Measurements from ENCODE around the gene GDPGP1. TPM values are rescaled to one million over a fixed set of nuclear protein-coding genes. Genes with fewer than 3 reads are reported as not detected.

GDPGP1 gene
- total and polyA plus RNA-seq, 11 donors: 4.8 to 18.9 (median 12.3) TPM

DNA sequence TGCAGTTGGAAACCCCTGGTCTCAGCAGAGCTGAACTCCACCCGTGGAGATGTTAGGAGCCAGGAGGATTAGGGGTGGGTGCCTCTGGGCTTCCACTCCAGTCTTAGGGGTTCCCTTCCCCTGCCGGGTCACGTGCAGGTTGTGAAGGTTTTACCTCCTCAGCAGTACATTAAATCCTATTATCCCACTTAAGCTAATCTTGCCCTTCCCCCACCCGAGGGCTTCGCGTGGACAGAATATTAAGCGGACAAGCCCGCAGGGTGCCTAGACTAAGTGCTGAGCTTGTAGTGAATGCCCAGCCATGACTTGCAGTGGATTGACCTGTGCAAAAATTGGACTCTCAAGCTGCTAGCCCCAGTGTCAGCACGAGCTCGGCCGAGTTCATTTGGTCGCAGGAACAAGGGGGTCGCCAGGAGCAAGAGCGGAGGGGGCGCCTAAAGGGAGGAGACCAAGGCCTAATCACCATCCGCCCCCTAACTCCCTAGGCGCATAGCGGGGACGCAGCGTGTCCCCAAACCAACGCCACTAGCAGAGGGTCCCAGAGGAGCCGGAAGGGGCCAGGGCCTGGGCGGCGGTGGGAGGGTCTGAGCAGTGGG lies 33.4 kb upstream of the GDPGP1 start:
- intact Hi-C loops (cut with DNase I): no loop called here

DNA sequence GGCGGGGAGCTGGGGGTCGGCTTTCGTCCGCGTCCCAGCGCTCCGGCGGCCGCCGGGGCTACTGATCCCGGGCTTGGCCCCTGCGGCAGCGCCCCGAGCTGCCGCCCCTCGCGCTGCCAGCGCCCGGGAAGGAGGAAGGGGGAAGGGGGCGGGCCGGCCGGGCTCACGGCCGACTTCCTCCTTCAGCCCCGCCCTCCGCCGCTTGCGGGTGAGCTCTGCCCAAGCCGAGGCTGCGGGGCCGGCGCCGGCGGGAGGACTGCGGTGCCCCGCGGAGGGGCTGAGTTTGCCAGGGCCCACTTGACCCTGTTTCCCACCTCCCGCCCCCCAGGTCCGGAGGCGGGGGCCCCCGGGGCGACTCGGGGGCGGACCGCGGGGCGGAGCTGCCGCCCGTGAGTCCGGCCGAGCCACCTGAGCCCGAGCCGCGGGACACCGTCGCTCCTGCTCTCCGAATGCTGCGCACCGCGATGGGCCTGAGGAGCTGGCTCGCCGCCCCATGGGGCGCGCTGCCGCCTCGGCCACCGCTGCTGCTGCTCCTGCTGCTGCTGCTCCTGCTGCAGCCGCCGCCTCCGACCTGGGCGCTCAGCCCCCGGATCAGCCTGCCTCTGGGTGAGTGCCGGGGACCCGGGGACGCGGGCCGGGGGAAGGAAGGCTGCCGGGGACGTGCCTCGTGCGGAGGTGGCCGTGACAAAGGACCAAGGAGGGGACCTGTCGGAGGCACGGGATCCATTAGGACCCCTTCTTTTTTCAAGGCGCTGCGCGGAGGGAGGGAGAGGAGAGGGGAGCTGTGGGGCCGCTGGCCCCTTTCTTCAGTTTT lies 32.7 kb upstream of the GDPGP1 start, which contains the start of gene SEMA4B:
Gene SEMA4B (plus strand): TSS at position 201 of the 814 bp plus-strand sequence. CDS start 249 bp downstream, at position 450.
- 0 to 1% (median 0%) methylated on average over 23 to 88 of the region's 88 CpGs for WGBS, 4 donors
- TF ChIP-seq, protein P1, sequence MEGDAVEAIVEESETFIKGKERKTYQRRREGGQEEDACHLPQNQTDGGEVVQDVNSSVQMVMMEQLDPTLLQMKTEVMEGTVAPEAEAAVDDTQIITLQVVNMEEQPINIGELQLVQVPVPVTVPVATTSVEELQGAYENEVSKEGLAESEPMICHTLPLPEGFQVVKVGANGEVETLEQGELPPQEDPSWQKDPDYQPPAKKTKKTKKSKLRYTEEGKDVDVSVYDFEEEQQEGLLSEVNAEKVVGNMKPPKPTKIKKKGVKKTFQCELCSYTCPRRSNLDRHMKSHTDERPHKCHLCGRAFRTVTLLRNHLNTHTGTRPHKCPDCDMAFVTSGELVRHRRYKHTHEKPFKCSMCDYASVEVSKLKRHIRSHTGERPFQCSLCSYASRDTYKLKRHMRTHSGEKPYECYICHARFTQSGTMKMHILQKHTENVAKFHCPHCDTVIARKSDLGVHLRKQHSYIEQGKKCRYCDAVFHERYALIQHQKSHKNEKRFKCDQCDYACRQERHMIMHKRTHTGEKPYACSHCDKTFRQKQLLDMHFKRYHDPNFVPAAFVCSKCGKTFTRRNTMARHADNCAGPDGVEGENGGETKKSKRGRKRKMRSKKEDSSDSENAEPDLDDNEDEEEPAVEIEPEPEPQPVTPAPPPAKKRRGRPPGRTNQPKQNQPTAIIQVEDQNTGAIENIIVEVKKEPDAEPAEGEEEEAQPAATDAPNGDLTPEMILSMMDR (IDR thresholded peaks at IDR 0.05): peak in 2 of 12 donors; percentile 10 to 24
- TF ChIP-seq POLR2A (IDR thresholded peaks at IDR 0.05): peak in 1 of 2 donors; percentile 58
- intact Hi-C loops (cut with DNase I): no loop called here
- H3K9me3 ChIP-seq: no peaks in the 10 kb centered on the region
- ATAC-seq: peak; percentile 45 to 84 (median 82)
- DNase-seq: peak; percentile 76 to 89 (median 79)
- peaks cover 3 to 48% (median 33%) of the 10 kb centered on the region in 12 donors for H3K4me1 ChIP-seq
- peak within 1 kb of the TSS in 11 of 12 donors; percentile 5 to 87 (median 78) for H3K27ac ChIP-seq
- H3K36me3 ChIP-seq: no peaks in the 10 kb centered on the region
- H3K4me3 ChIP-seq: peak within 1 kb of the TSS; percentile 43 to 99 (median 86)
- no peaks in the 10 kb centered on the region for H3K27me3 ChIP-seq

More for the DNA sequence above, 33.4 kb upstream of the GDPGP1 start:
- no peaks in the 10 kb centered on the region for H3K36me3 ChIP-seq
- H3K27me3 ChIP-seq: no peaks in the 10 kb centered on the region
- 14 to 24% (median 17%) methylated on average over 22 to 24 of the region's 24 CpGs for WGBS, 4 donors
- TF ChIP-seq, protein P1 (IDR thresholded peaks at IDR 0.05): no peak
- no peak for TF ChIP-seq POLR2A (IDR thresholded peaks at IDR 0.05)
- H3K4me3 ChIP-seq: peak overlapping the region; percentile 43 to 99 (median 86)
- no peaks in the 10 kb centered on the region for H3K9me3 ChIP-seq
- ATAC-seq (peak in 1 of 4 donors; percentile 18), DNase-seq (no peak)
- peaks cover 3 to 47% (median 26%) of the 10 kb centered on the region in 12 donors for H3K4me1 ChIP-seq
- H3K27ac ChIP-seq: peak overlapping the region in 11 of 12 donors; percentile 5 to 87 (median 78)

DNA sequence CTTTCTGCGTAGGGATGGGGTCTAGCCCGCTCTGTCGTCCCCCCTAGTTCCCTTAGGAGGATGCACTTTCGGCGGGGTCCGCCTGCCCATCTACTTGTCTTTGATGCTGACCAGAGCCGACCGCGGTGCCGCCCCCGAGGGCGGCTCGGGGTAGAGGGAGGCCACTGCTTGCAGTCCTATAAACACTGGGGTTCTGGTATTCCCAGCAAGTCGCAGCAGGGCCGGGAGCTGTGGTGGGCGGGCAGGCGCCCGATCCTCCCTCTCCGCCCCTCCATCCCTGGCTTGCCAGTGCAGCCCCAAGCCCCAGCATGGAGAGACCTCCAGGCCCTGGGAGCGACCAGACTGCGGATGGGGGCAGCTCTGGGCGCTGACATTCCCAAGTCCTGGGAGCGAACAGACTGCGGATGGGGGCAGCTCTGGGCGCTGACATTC lies 32.0 kb upstream of the GDPGP1 start:
- Histone ChIP-seq H3K4me3 (peak overlapping the region; percentile 43 to 99 (median 86)), H3K27me3 (no peaks in the 10 kb centered on the region), H3K27ac (peak overlapping the region in 5 of 12 donors; percentile 75 to 87 (median 84)), H3K4me1 (peaks cover 3 to 55% (median 34%) of the 10 kb centered on the region in 12 donors), H3K9me3 (no peaks in the 10 kb centered on the region), H3K36me3 (peaks cover 0 to 4% (median 0%) of the 10 kb centered on the region in 9 donors)
- intact Hi-C loops (cut with DNase I): no loop called here
- ATAC-seq (no peak), DNase-seq (no peak)
- TF ChIP-seq, protein P1 (IDR thresholded peaks at IDR 0.05): no peak
- no peak for TF ChIP-seq POLR2A (IDR thresholded peaks at IDR 0.05)
- WGBS, 4 donors: 3 to 13% (median 10%) methylated on average over 15 to 25 of the region's 25 CpGs

DNA sequence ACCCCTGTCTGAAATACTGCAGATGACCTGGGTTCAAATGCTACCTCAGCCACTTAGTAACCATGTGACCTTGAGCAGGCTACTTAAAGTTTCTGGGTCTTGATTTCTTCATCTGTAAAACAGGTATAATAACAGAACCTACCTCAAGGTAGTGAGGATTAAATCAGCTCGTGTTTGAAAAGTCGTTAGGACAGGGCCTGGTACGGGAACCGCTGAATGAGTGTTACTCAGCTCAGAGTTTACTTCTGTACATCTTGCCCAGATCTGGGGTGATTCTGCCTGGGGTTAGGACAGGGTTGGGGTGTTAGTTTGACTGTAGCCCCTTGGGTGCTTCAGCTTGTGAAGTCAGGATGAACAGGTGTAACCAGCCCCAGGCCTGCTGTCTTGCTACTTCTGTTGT lies 31.1 kb upstream of the GDPGP1 start:
- Histone ChIP-seq H3K4me3 (peak overlapping the region in 1 of 12 donors; percentile 77), H3K27me3 (no peaks in the 10 kb centered on the region), H3K27ac (peak overlapping the region in 1 of 12 donors; percentile 87), H3K4me1 (peaks cover 3 to 63% (median 34%) of the 10 kb centered on the region in 12 donors), H3K36me3 (peaks cover 0 to 7% (median 0%) of the 10 kb centered on the region in 9 donors), H3K9me3 (no peaks in the 10 kb centered on the region)
- TF ChIP-seq POLR2A (IDR thresholded peaks at IDR 0.05): no peak
- TF ChIP-seq, protein P1 (IDR thresholded peaks at IDR 0.05): no peak
- ATAC-seq: no peak
- intact Hi-C loops (cut with DNase I): no loop called here
- DNase-seq: no peak
- WGBS, 4 donors: 90 to 94% (median 91%) methylated on average over 4 of the region's 4 CpGs
